HepG2 (cell line): ENCODE results near the gene TRAPPC10. TPM values are rescaled to one million over a fixed set of nuclear protein-coding genes. Genes with fewer than 3 reads are reported as not detected.

ENCODE experiments used
- DPF2 ChIP-seq: sonication (generic); formaldehyde crosslinking; IDR thresholded peaks from 2 replicates; pipeline ENCODE4 v1.4.0; 2020; ENCODE audit warnings: mild to moderate bottlenecking, low read depth, missing genetic modification reagents, borderline replicate concordance
- FOXK1 ChIP-seq: sonication (generic); formaldehyde crosslinking; IDR thresholded peaks from 2 replicates; pipeline ENCODE4 v1.4.0; 2020; ENCODE audit warnings: low read depth, missing genetic modification reagents, borderline replicate concordance
- HMGA1 ChIP-seq: sonication (generic); formaldehyde crosslinking; conservative IDR thresholded peaks from 2 replicates; pipeline ENCODE4 v1.4.0; 2020; ENCODE audit warnings: missing genetic modification reagents
- NFRKB ChIP-seq: fragments of 450-650 bp; IDR thresholded peaks from 2 replicates; pipeline ENCODE4 v1.6.1; 2017
- NR2F6 ChIP-seq, 2 experiments: IDR thresholded peaks; 2 replicates each; pipeline ENCODE4 v1.6.1; 2016; ENCODE audit warnings: antibody characterized with exemption in 1 of 2, mild to moderate bottlenecking in 1 of 2
- PHF20 ChIP-seq: sonication (generic); formaldehyde crosslinking; IDR thresholded peaks from 2 replicates; pipeline ENCODE4 v1.5.0; 2020; ENCODE audit warnings: mild to moderate bottlenecking, missing genetic modification reagents
- SCMH1 ChIP-seq: sonication (generic); formaldehyde crosslinking; IDR thresholded peaks from 2 replicates; pipeline ENCODE4 v1.9.0; 2021; ENCODE audit warnings: missing genetic modification reagents, mild to moderate bottlenecking, borderline replicate concordance
- ZNF333 ChIP-seq: sonication (generic); formaldehyde crosslinking; IDR thresholded peaks from 2 replicates; pipeline ENCODE4 v1.4.0; 2020; ENCODE audit warnings: mild to moderate bottlenecking, missing genetic modification reagents, borderline replicate concordance
- ZNF496 ChIP-seq: sonication (generic); formaldehyde crosslinking; IDR thresholded peaks from 2 replicates; pipeline ENCODE4 v1.8.1; 2023; ENCODE audit warnings: mild to moderate bottlenecking, moderate library complexity, missing genetic modification reagents; ENCODE audit not compliant: insufficient replicate concordance
- ZNF501 ChIP-seq: sonication (generic); formaldehyde crosslinking; IDR thresholded peaks from 2 replicates; pipeline ENCODE4 v1.5.1; 2020; ENCODE audit warnings: mild to moderate bottlenecking, moderate library complexity, missing genetic modification reagents
- ZNF552 ChIP-seq: sonication (generic); formaldehyde crosslinking; IDR thresholded peaks from 2 replicates; pipeline ENCODE4 v1.9.0; 2022; ENCODE audit warnings: missing genetic modification reagents, mild to moderate bottlenecking, borderline replicate concordance
- ZNF577 ChIP-seq: sonication (generic); formaldehyde crosslinking; IDR thresholded peaks from 2 replicates; pipeline ENCODE4 v1.4.0; 2020; ENCODE audit warnings: mild to moderate bottlenecking, low read depth, missing genetic modification reagents, borderline replicate concordance
- ZNF790 ChIP-seq: sonication (generic); formaldehyde crosslinking; IDR thresholded peaks from 2 replicates; pipeline ENCODE4 v1.8.0; 2022; ENCODE audit warnings: missing genetic modification reagents, mild to moderate bottlenecking, borderline replicate concordance
- polyA plus RNA-seq, 8 experiments: library from polyadenylated mRNA; depleted of rRNA in 3 of 8; stranded (reverse) in 7 of 8; unstranded in 1 of 8; fragments of >200 nt; fragmentation: Illumina TruSeq in 4 of 8; extraction: Trizol in 4 of 8; gene quantifications; 2 replicates each; pipeline versions ENCODE4 v1.2.1 to v1.2.3, GENCODE V29; 2011 to 2016; ENCODE audit warnings: low read depth in 4 of 8, missing spikeins in 1 of 8, mixed read lengths in 1 of 8; ENCODE audit not compliant: insufficient read depth in 1 of 8
- total RNA-seq, 5 experiments: library from RNA; depleted of rRNA; stranded (reverse); fragments of >200 nt; fragmentation: Illumina TruSeq; extraction: Trizol; gene quantifications; 2 replicates each; pipeline ENCODE4 v1.2.3, GENCODE V29; 2016; ENCODE audit warnings: low read depth in 1 of 5
- TF ChIP-seq, protein P1 (sequence below): sonication (generic); formaldehyde crosslinking; IDR thresholded peaks from 2 replicates; pipeline ENCODE4 v1.5.1; 2020; ENCODE audit warnings: mild to moderate bottlenecking, missing genetic modification reagents, borderline replicate concordance
- TF ChIP-seq, protein P2 (sequence below): fragments of 450-650 bp; IDR thresholded peaks from 2 replicates; pipeline ENCODE4 v1.6.1; 2017; ENCODE audit warnings: mild to moderate bottlenecking
- TF ChIP-seq, protein P3 (sequence below): IDR thresholded peaks from 2 replicates; pipeline ENCODE4 v1.6.1; 2016
- TF ChIP-seq, protein P4 (sequence below): sonication (generic); formaldehyde crosslinking; IDR thresholded peaks from 2 replicates; pipeline ENCODE4 v1.4.0; 2020; ENCODE audit warnings: mild to moderate bottlenecking, missing genetic modification reagents
- TF ChIP-seq, protein P5 (sequence below): sonication (generic); formaldehyde crosslinking; IDR thresholded peaks from 2 replicates; pipeline ENCODE4 v1.8.0; 2022; ENCODE audit warnings: mild to moderate bottlenecking, missing genetic modification reagents, moderate library complexity
- TF ChIP-seq, protein P6 (sequence below): IDR thresholded peaks from 2 replicates; pipeline ENCODE4 v1.4.0; 2020; ENCODE audit warnings: mild to moderate bottlenecking, missing genetic modification reagents

TRAPPC10 gene
- total and polyA plus RNA-seq, 2 of the 13 experiments (the other 11 are each of a cell fraction or from before 2014, with no cell fraction given), result 10.6 to 16.5 TPM

DNA sequence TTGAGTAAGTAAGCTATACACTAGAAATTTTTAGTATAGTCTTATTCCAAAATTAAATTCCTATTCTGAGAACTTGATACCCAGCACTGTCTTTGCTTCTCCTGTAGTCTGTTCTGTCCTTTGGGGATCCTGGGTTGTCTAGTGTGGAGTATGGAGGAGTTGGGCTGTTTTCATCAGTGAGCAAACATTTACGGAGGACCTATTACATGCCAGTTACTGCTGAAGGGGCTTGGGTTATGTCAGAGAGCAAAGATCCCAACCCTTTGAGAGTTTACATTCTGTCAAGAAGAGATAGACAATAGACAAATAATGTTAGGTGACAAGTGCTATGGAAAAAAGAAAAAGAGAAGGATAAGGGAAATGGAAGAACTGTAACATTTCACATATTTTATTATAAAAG, 9.0 kb downstream of the TRAPPC10 start (continued):
- TF ChIP-seq, protein P1, sequence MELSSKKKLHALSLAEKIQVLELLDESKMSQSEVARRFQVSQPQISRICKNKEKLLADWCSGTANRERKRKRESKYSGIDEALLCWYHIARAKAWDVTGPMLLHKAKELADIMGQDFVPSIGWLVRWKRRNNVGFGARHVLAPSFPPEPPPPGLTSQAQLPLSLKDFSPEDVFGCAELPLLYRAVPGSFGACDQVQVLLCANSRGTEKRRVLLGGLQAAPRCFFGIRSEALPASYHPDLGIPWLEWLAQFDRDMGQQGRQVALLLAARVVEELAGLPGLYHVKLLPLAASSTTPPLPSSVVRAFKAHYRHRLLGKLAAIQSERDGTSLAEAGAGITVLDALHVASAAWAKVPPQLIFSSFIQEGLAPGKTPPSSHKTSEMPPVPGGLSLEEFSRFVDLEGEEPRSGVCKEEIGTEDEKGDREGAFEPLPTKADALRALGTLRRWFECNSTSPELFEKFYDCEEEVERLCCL (CRISPR knock-in tag), result no peak
- TF ChIP-seq PHF20 (CRISPR knock-in tag) (no peak), ZNF501 (CRISPR knock-in tag) (no peak), ZNF790 (no peak), NFRKB (no peak), ZNF577 (CRISPR knock-in tag) (no peak), NR2F6 (IDR thresholded peaks at IDR 0.05) (peak; percentile 42; the same call in 1 of the 2 replicates), NR2F6 (CRISPR knock-in tag; IDR thresholded peaks at IDR 0.05) (peak; percentile 45; the same call in 1 of the 2 replicates), FOXK1 (CRISPR knock-in tag) (peak; percentile 50; the same call in 1 of the 2 replicates), ZNF333 (CRISPR knock-in tag) (no peak), HMGA1 (CRISPR knock-in tag) (no peak), ZNF552 (no peak), SCMH1 (CRISPR knock-in tag) (no peak), ZNF496 (CRISPR knock-in tag) (no peak), DPF2 (CRISPR knock-in tag) (no peak)
- TF ChIP-seq, protein P2, sequence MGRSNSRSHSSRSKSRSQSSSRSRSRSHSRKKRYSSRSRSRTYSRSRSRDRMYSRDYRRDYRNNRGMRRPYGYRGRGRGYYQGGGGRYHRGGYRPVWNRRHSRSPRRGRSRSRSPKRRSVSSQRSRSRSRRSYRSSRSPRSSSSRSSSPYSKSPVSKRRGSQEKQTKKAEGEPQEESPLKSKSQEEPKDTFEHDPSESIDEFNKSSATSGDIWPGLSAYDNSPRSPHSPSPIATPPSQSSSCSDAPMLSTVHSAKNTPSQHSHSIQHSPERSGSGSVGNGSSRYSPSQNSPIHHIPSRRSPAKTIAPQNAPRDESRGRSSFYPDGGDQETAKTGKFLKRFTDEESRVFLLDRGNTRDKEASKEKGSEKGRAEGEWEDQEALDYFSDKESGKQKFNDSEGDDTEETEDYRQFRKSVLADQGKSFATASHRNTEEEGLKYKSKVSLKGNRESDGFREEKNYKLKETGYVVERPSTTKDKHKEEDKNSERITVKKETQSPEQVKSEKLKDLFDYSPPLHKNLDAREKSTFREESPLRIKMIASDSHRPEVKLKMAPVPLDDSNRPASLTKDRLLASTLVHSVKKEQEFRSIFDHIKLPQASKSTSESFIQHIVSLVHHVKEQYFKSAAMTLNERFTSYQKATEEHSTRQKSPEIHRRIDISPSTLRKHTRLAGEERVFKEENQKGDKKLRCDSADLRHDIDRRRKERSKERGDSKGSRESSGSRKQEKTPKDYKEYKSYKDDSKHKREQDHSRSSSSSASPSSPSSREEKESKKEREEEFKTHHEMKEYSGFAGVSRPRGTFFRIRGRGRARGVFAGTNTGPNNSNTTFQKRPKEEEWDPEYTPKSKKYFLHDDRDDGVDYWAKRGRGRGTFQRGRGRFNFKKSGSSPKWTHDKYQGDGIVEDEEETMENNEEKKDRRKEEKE, result no peak
- TF ChIP-seq, protein P3, sequence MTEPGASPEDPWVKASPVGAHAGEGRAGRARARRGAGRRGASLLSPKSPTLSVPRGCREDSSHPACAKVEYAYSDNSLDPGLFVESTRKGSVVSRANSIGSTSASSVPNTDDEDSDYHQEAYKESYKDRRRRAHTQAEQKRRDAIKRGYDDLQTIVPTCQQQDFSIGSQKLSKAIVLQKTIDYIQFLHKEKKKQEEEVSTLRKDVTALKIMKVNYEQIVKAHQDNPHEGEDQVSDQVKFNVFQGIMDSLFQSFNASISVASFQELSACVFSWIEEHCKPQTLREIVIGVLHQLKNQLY, result no peak
- TF ChIP-seq, protein P4, sequence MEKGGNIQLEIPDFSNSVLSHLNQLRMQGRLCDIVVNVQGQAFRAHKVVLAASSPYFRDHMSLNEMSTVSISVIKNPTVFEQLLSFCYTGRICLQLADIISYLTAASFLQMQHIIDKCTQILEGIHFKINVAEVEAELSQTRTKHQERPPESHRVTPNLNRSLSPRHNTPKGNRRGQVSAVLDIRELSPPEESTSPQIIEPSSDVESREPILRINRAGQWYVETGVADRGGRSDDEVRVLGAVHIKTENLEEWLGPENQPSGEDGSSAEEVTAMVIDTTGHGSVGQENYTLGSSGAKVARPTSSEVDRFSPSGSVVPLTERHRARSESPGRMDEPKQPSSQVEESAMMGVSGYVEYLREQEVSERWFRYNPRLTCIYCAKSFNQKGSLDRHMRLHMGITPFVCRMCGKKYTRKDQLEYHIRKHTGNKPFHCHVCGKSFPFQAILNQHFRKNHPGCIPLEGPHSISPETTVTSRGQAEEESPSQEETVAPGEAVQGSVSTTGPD (CRISPR knock-in tag), result no peak
- TF ChIP-seq, protein P5, sequence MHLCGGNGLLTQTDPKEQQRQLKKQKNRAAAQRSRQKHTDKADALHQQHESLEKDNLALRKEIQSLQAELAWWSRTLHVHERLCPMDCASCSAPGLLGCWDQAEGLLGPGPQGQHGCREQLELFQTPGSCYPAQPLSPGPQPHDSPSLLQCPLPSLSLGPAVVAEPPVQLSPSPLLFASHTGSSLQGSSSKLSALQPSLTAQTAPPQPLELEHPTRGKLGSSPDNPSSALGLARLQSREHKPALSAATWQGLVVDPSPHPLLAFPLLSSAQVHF (CRISPR knock-in tag), result no peak
- TF ChIP-seq, protein P6, sequence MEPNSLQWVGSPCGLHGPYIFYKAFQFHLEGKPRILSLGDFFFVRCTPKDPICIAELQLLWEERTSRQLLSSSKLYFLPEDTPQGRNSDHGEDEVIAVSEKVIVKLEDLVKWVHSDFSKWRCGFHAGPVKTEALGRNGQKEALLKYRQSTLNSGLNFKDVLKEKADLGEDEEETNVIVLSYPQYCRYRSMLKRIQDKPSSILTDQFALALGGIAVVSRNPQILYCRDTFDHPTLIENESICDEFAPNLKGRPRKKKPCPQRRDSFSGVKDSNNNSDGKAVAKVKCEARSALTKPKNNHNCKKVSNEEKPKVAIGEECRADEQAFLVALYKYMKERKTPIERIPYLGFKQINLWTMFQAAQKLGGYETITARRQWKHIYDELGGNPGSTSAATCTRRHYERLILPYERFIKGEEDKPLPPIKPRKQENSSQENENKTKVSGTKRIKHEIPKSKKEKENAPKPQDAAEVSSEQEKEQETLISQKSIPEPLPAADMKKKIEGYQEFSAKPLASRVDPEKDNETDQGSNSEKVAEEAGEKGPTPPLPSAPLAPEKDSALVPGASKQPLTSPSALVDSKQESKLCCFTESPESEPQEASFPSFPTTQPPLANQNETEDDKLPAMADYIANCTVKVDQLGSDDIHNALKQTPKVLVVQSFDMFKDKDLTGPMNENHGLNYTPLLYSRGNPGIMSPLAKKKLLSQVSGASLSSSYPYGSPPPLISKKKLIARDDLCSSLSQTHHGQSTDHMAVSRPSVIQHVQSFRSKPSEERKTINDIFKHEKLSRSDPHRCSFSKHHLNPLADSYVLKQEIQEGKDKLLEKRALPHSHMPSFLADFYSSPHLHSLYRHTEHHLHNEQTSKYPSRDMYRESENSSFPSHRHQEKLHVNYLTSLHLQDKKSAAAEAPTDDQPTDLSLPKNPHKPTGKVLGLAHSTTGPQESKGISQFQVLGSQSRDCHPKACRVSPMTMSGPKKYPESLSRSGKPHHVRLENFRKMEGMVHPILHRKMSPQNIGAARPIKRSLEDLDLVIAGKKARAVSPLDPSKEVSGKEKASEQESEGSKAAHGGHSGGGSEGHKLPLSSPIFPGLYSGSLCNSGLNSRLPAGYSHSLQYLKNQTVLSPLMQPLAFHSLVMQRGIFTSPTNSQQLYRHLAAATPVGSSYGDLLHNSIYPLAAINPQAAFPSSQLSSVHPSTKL (CRISPR knock-in tag), result peak; percentile 62
